ENCODE data around the gene LAMTOR5. TPM values are rescaled to one million over a fixed set of nuclear protein-coding genes. Genes with fewer than 3 reads are reported as not detected.
A peak's percentile ranks its signal among the peaks of the same experiment; 100 is the strongest.

LAMTOR5 gene
- total and polyA plus RNA-seq, 2 experiments from 2014 or later, result 45.4 to 168 TPM

DNA sequence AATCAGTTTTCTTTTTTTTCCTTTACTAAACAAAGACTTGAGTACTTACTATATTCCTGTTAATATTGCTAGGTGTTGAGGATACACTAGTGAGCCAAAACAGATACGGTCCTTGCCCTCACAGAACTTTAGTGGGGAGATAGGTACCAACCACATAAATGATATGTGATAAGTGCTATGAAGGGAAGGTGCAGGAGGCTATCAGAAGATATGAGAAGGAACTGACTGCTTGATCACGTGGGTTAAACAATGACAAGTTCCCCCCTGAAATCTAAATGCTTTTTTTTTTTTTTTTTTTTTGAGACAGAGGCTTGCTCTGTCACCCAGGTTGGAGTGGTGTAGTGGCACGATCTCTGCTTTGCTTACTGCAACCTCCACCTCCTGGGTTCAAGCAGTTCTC, 43.3 kb downstream of the LAMTOR5 start:
- H3K79me2 ChIP-seq, result peaks cover 43% of the 10 kb centered on the region
- no peak for TF ChIP-seq CTCF (IDR thresholded peaks at IDR 0.05; ENCODE audit: poor library complexity)
- TF ChIP-seq EZH2 (IDR thresholded peaks at IDR 0.05; ENCODE audit: borderline replicate concordance), result no peak
- TF ChIP-seq EZH2phosphoT487 (IDR thresholded peaks at IDR 0.05; ENCODE audit: low read depth, severe bottlenecking, unreplicated experiment), result no peak
- H3K4me3 ChIP-seq, result no peak overlapping the region
- no peaks in the 10 kb centered on the region for H4K20me1 ChIP-seq (ENCODE audit: insufficient read depth, poor library complexity, severe bottlenecking)
- no peak overlapping the region for H2AFZ ChIP-seq
- no peak overlapping the region for H3K4me2 ChIP-seq
- no peaks in the 10 kb centered on the region for H3K36me3 ChIP-seq (replicated peaks; ENCODE audit: insufficient read depth, low read depth)
- H3K27me3 ChIP-seq, result no peaks in the 10 kb centered on the region
- 98% methylated on average over 3 of the region's 3 CpGs for WGBS (ENCODE audit: low lambda C conversion rate, missing lambda C conversion rate)
- no peak for DNase-seq (ENCODE audit: low spot score)
- no peaks in the 10 kb centered on the region for H3K9me2 ChIP-seq (replicated peaks; ENCODE audit: insufficient read depth)
- H3K9me3 ChIP-seq (ENCODE audit: low read depth), result no peaks in the 10 kb centered on the region
- no peaks in the 10 kb centered on the region for H3K4me1 ChIP-seq (ENCODE audit: insufficient read depth)
- H3K27ac ChIP-seq, result no peak overlapping the region

GRCh38 chr1:110361856-110362255, 45.6 kb downstream of the LAMTOR5 start:
- H3K9me3 ChIP-seq (ENCODE audit: low read depth), result no peaks in the 10 kb centered on the region
- peaks cover 2% of the 10 kb centered on the region for H3K4me1 ChIP-seq (ENCODE audit: insufficient read depth)
- H3K36me3 ChIP-seq (replicated peaks; ENCODE audit: insufficient read depth, low read depth), result no peaks in the 10 kb centered on the region
- H3K9me2 ChIP-seq (replicated peaks; ENCODE audit: insufficient read depth), result no peaks in the 10 kb centered on the region
- no peaks in the 10 kb centered on the region for H4K20me1 ChIP-seq (ENCODE audit: insufficient read depth, poor library complexity, severe bottlenecking)
- no peaks in the 10 kb centered on the region for H3K27me3 ChIP-seq
- H3K4me3 ChIP-seq, result no peak overlapping the region
- 94% methylated on average over 1 of the region's 1 CpG for WGBS (ENCODE audit: low lambda C conversion rate, missing lambda C conversion rate)
- no peak overlapping the region for H2AFZ ChIP-seq
- no peak overlapping the region for H3K27ac ChIP-seq
- DNase-seq (ENCODE audit: low spot score), result no peak
- no peak overlapping the region for H3K4me2 ChIP-seq
- peaks cover 54% of the 10 kb centered on the region for H3K79me2 ChIP-seq
- TF ChIP-seq EZH2phosphoT487 (IDR thresholded peaks at IDR 0.05; ENCODE audit: low read depth, severe bottlenecking, unreplicated experiment) (no peak), EZH2 (IDR thresholded peaks at IDR 0.05; ENCODE audit: borderline replicate concordance) (no peak), CTCF (IDR thresholded peaks at IDR 0.05; ENCODE audit: poor library complexity) (no peak)

- no peak overlapping the region for H3K27ac ChIP-seq
- H4K20me1 ChIP-seq (ENCODE audit: insufficient read depth, poor library complexity, severe bottlenecking), result no peaks in the 10 kb centered on the region
- H3K36me3 ChIP-seq (replicated peaks; ENCODE audit: insufficient read depth, low read depth), result no peaks in the 10 kb centered on the region
- H3K4me3 ChIP-seq, result no peak overlapping the region
- no peak overlapping the region for H2AFZ ChIP-seq
- WGBS (ENCODE audit: low lambda C conversion rate, missing lambda C conversion rate), result 100% methylated on average over 2 of the region's 2 CpGs
- DNase-seq (ENCODE audit: low spot score), result no peak
- H3K4me1 ChIP-seq (ENCODE audit: insufficient read depth), result peaks cover 6% of the 10 kb centered on the region
- H3K4me2 ChIP-seq, result no peak overlapping the region
- no peaks in the 10 kb centered on the region for H3K9me2 ChIP-seq (replicated peaks; ENCODE audit: insufficient read depth)
- TF ChIP-seq CTCF (IDR thresholded peaks at IDR 0.05; ENCODE audit: poor library complexity), result no peak
- TF ChIP-seq EZH2 (IDR thresholded peaks at IDR 0.05; ENCODE audit: borderline replicate concordance), result no peak
- TF ChIP-seq EZH2phosphoT487 (IDR thresholded peaks at IDR 0.05; ENCODE audit: low read depth, severe bottlenecking, unreplicated experiment), result no peak
- no peaks in the 10 kb centered on the region for H3K27me3 ChIP-seq
- peaks cover 52% of the 10 kb centered on the region for H3K79me2 ChIP-seq
- no peaks in the 10 kb centered on the region for H3K9me3 ChIP-seq (ENCODE audit: low read depth)
Observed at GRCh38 chr1:110360431-110360830, 47.1 kb downstream of the LAMTOR5 start.

- no peak for DNase-seq (ENCODE audit: low spot score)
- Histone ChIP-seq H4K20me1 (ENCODE audit: insufficient read depth, poor library complexity, severe bottlenecking) (peaks cover 7% of the 10 kb centered on the region), H3K4me1 (ENCODE audit: insufficient read depth) (peaks cover 6% of the 10 kb centered on the region), H3K27me3 (no peaks in the 10 kb centered on the region), H3K4me3 (no peak overlapping the region), H2AFZ (no peak overlapping the region), H3K79me2 (peaks cover 75% of the 10 kb centered on the region), H3K27ac (peak overlapping the region; percentile 32), H3K9me3 (ENCODE audit: low read depth) (no peaks in the 10 kb centered on the region), H3K4me2 (peak overlapping the region; percentile 9), H3K36me3 (replicated peaks; ENCODE audit: insufficient read depth, low read depth) (no peaks in the 10 kb centered on the region), H3K9me2 (replicated peaks; ENCODE audit: insufficient read depth) (no peaks in the 10 kb centered on the region)
- WGBS (ENCODE audit: low lambda C conversion rate, missing lambda C conversion rate), result 76% methylated on average over 2 of the region's 2 CpGs
- TF ChIP-seq CTCF (IDR thresholded peaks at IDR 0.05; ENCODE audit: poor library complexity) (no peak), EZH2phosphoT487 (IDR thresholded peaks at IDR 0.05; ENCODE audit: low read depth, severe bottlenecking, unreplicated experiment) (no peak), EZH2 (IDR thresholded peaks at IDR 0.05; ENCODE audit: borderline replicate concordance) (no peak)
Observed at GRCh38 chr1:110356379-110356778, 51.1 kb downstream of the LAMTOR5 start.

All from hepatocyte (in vitro differentiated cells).